GM13977 (cell line): ENCODE data around the gene ZP2.
"Not testable (repeated sequence)": the region's sequence is repeated elsewhere in the genome, so short reads cannot be mapped to it uniquely, and the experiment has no call there.

ENCODE experiments used
- DNase-seq: peaks from one replicate; pipeline ENCODE4 v3.0.0; 2012; ENCODE audit warnings: low spot score
- in situ Hi-C: fragments of 300-500 bp; cut with MboI; formaldehyde crosslinking; loops from one replicate; pipeline ENCODE4 v1.12.0; 2022; ENCODE audit warnings: low sequenced_read_pairs, low pct_unique_long_range_greater_than_20kb, mixed read lengths, inconsistent platforms; ENCODE audit not compliant: unreplicated experiment
- TF ChIP-seq, protein P1 (sequence below): IDR thresholded peaks from 2 replicates; pipeline ENCODE4 v1.5.1; 2012; ENCODE audit warnings: mild to moderate bottlenecking, control low read depth; ENCODE audit not compliant: insufficient read depth; ENCODE audit errors: extremely low read depth, missing control alignments

The ZP2 gene

DNA sequence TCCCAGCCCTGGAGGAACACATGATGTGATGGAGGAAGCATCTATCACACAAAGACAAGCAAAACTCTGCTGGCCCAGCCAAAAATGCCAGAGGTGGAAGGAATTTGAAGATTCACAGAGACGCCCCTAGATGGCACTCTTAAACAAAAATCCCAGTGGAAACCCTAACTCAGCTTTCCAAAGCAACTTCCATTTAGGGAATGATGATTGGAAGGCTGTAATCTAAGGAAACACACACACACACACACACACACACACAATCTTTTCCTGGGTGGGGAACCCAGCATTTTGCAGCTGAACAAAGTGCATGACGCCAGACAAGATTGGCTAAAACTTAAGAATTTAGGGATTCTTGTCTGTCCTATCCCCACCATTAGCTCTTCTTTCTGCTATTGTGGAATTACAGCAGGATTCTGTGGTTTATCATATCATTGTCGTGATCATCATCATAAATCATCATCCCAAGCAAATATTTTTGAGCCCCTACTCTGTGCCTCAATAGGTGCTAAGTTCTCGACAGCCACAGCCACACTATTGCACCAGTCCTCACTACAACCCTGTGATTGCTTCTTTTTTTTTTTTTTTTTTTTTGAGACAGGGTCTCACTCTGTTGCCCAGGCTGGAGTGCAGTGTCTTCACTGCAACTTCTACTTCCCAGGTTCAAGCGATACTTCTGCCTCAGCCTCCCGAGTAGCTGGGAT lies 54.5 kb downstream of the ZP2 start:
- DNase-seq = peak; percentile 68
- TF ChIP-seq, protein P1, sequence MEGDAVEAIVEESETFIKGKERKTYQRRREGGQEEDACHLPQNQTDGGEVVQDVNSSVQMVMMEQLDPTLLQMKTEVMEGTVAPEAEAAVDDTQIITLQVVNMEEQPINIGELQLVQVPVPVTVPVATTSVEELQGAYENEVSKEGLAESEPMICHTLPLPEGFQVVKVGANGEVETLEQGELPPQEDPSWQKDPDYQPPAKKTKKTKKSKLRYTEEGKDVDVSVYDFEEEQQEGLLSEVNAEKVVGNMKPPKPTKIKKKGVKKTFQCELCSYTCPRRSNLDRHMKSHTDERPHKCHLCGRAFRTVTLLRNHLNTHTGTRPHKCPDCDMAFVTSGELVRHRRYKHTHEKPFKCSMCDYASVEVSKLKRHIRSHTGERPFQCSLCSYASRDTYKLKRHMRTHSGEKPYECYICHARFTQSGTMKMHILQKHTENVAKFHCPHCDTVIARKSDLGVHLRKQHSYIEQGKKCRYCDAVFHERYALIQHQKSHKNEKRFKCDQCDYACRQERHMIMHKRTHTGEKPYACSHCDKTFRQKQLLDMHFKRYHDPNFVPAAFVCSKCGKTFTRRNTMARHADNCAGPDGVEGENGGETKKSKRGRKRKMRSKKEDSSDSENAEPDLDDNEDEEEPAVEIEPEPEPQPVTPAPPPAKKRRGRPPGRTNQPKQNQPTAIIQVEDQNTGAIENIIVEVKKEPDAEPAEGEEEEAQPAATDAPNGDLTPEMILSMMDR = peak; percentile 43
- in situ Hi-C loops = no loop called here

DNA sequence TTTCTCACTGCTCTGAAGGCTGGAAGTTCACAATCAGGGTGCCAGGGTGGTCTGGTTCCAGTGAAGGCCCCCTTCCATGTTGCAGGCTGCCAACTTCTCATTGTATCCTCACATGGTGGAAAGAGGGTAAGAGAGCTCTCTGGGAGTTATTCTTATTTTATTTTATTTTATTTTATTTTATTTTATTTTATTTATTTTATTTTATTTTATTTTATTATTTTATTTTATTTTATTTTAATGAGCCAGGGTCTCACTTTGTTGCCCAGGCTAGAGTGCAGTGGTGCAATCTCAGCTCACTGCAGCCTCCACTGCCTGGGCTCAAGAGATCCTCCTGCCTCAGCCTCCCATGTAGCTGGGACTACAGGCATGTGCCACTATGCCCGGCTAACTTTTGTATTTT lies 55.4 kb downstream of the ZP2 start:
- DNase-seq, in situ Hi-C loops: not testable (repeated sequence)

DNA sequence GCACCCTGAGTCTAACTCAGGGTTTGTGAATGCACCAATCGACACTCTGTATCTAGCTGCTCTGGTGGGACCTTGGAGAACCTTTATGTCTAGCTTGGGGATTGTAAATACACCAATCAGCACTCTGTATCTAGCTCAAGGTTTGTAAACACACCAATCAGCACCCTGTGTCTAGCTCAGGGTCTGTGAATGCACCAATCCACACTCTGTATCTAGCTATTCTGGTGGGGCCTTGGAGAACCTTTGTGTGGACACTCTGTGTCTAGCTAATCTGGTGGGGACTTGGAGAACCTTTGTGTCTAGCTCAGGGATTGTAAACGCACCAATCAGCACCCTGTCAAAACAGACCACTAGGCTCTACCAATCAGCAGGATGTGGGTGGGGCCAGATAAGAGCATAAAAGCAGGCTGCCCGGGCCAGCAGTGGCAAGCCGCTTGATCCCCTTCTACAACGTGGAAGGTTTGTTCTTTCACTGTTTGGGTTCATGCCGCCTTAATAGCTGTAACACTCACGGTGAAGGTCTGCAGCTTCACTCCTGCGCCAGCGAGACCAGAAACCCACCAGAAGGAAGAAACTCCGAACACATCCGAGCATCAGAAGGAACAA lies 58.1 kb downstream of the ZP2 start:
- DNase-seq, in situ Hi-C loops: not testable (repeated sequence)

DNA sequence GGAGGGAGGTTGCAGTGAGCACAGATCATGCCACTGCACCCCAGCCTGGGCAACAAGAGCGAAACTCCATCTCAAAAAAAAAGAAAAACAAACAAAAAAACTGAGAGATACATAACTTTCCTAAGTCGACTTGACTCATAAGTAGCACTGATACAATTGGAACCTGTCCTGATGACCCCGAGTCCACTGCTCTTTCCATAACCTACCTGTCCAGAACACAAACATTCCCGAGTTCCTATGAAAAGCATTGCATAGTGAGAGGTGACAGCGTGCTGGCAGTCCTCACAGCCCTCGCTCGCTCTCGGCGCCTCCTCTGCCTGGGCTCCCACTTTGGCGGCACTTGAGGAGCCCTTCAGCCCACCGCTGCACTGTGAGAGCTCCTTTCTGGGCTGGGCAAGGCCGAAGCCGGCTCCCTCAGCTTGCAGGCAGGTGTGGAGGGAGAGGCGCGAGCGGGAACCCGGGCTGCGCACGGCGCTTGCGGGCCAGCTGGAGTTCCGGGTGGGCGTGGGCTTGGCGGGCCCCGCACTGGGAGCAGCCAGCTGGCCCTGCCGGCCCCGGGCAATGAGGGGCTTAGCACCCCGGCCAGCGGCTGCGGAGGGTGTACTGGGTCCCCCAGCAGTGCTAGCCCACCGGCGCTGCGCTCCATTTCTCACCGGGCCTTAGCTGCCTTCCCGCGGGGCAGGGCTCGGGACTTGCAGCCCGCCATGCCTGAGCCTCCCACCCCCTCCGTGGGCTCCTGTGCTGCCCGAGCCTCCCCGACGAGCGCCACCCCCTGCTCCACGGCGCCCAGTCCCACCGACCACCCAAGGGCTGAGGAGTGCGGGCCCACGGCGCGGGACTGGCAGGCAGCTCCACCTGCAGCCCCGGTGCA lies 59.0 kb downstream of the ZP2 start:
- DNase-seq, in situ Hi-C loops: not testable (repeated sequence)

DNA sequence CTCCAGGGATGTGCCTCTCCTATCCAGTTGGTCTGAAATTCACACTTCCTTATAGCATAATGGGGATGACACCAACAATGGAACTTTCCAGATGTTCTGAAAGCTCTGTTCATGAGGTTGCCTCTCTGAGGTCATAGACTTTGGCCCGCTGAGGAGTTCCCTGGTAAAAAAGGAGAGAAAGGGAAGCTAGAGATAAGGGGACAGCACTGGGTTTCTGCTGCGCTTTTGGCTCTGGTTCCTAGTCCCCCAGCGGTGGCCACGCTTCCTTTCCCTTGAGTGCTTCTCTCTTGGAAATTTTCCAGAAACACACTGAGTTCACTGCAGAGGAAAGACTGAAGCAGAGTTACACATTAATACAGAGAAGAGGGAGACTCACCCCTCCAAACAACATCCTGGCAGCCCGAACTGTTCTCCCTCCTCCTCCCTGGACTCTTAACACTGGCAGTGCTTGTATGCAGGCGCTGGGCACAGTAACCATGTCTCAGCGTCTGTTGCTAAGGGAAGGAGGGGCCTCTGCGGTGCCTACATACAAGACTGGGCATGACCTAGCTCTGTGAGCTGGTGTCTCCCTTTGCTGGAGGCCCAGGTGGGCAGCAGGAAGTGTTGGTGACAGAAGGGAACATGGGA lies 60.9 kb downstream of the ZP2 start, which contains the start of gene DNAH3:
TSS of gene DNAH3 (minus strand) at position 472 of the 627 bp plus-strand sequence. CDS start 527 bp downstream, outside the sequence.
- DNase-seq = no peak
- TF ChIP-seq, protein P1 = no peak
- in situ Hi-C loops = no loop called here
